ENCODE measurements around the gene STT3B.

The STT3B gene

GRCh38 chr3:31562525-31562924 lies 29.8 kb downstream of the STT3B start:
- Histone ChIP-seq H3K9me3 (replicated peaks; ENCODE audit: insufficient read depth, low read length) (no peaks in the 10 kb centered on the region), H3K4me3 (ENCODE audit: low read length) (no peak overlapping the region), H2AFZ (ENCODE audit: low read length) (no peak overlapping the region), H3K4me1 (ENCODE audit: low read length) (0 out of 2 replicates have a peak, but pooled peaks cover 10% of the 10 kb centered on the region), H3K36me3 (replicated peaks; ENCODE audit: insufficient read depth, low read length) (no peaks in the 10 kb centered on the region), H3K79me2 (ENCODE audit: low read length) (peaks cover 100% of the 10 kb centered on the region), H3K27ac (ENCODE audit: low read length) (no peak overlapping the region), H3K27me3 (replicated peaks; ENCODE audit: insufficient read depth, low read length) (no peaks in the 10 kb centered on the region), H3K9me2 (replicated peaks; ENCODE audit: insufficient read depth, low read length) (no peaks in the 10 kb centered on the region), H4K20me1 (ENCODE audit: insufficient read depth, low read length) (peaks cover 73% of the 10 kb centered on the region), H3K9ac (ENCODE audit: low read length) (no peak overlapping the region), H3F3A (ENCODE audit: insufficient read depth, low read length) (no peaks in the 10 kb centered on the region), H3K4me2 (ENCODE audit: low read depth, low read length) (no peak overlapping the region)
- DNase-seq, result no peak
- TF ChIP-seq EZH2phosphoT487 (IDR thresholded peaks at IDR 0.05; ENCODE audit: low read length) (no peak), CTCF (IDR thresholded peaks at IDR 0.05; ENCODE audit: low read length) (no peak), EZH2 (optimal IDR thresholded peaks at IDR 0.05; ENCODE audit: low read depth, low read length) (no peak)

GRCh38 chr3:31565288-31565687 lies 32.6 kb downstream of the STT3B start:
- no peaks in the 10 kb centered on the region for H3K27me3 ChIP-seq (replicated peaks; ENCODE audit: insufficient read depth, low read length)
- H3K9ac ChIP-seq (ENCODE audit: low read length), result no peak overlapping the region
- H4K20me1 ChIP-seq (ENCODE audit: insufficient read depth, low read length), result peaks cover 78% of the 10 kb centered on the region
- H3K4me1 ChIP-seq (ENCODE audit: low read length), result 0 out of 2 replicates have a peak, but pooled peaks cover under 1% of the 10 kb centered on the region
- no peaks in the 10 kb centered on the region for H3F3A ChIP-seq (ENCODE audit: insufficient read depth, low read length)
- H3K9me3 ChIP-seq (replicated peaks; ENCODE audit: insufficient read depth, low read length), result no peaks in the 10 kb centered on the region
- H3K79me2 ChIP-seq (ENCODE audit: low read length), result peaks cover 99% of the 10 kb centered on the region
- no peaks in the 10 kb centered on the region for H3K36me3 ChIP-seq (replicated peaks; ENCODE audit: insufficient read depth, low read length)
- no peak overlapping the region for H3K4me2 ChIP-seq (ENCODE audit: low read depth, low read length)
- no peak overlapping the region for H3K4me3 ChIP-seq (ENCODE audit: low read length)
- DNase-seq, result no peak
- H3K27ac ChIP-seq (ENCODE audit: low read length), result no peak overlapping the region
- no peak for TF ChIP-seq EZH2phosphoT487 (IDR thresholded peaks at IDR 0.05; ENCODE audit: low read length)
- no peak for TF ChIP-seq CTCF (IDR thresholded peaks at IDR 0.05; ENCODE audit: low read length)
- TF ChIP-seq EZH2 (optimal IDR thresholded peaks at IDR 0.05; ENCODE audit: low read depth, low read length), result no peak
- no peaks in the 10 kb centered on the region for H3K9me2 ChIP-seq (replicated peaks; ENCODE audit: insufficient read depth, low read length)
- no peak overlapping the region for H2AFZ ChIP-seq (ENCODE audit: low read length)

- TF ChIP-seq EZH2phosphoT487 (IDR thresholded peaks at IDR 0.05; ENCODE audit: low read length) (no peak), CTCF (IDR thresholded peaks at IDR 0.05; ENCODE audit: low read length) (peak; percentile 39)
- no peak overlapping the region for H3K4me3 ChIP-seq (ENCODE audit: low read length)
- no peaks in the 10 kb centered on the region for H3K27me3 ChIP-seq (replicated peaks; ENCODE audit: insufficient read depth, low read length)
- H2AFZ ChIP-seq (ENCODE audit: low read length), result no peak overlapping the region
- no peaks in the 10 kb centered on the region for H3K4me1 ChIP-seq (ENCODE audit: low read length)
- no peak overlapping the region for H3K27ac ChIP-seq (ENCODE audit: low read length)
- no peak overlapping the region for H3K4me2 ChIP-seq (ENCODE audit: low read depth, low read length)
- no peaks in the 10 kb centered on the region for H3K9me2 ChIP-seq (replicated peaks; ENCODE audit: insufficient read depth, low read length)
- no peaks in the 10 kb centered on the region for H3F3A ChIP-seq (ENCODE audit: insufficient read depth, low read length)
- peaks cover 78% of the 10 kb centered on the region for H4K20me1 ChIP-seq (ENCODE audit: insufficient read depth, low read length)
- peaks cover 96% of the 10 kb centered on the region for H3K79me2 ChIP-seq (ENCODE audit: low read length)
- DNase-seq, result no peak
- no peaks in the 10 kb centered on the region for H3K36me3 ChIP-seq (replicated peaks; ENCODE audit: insufficient read depth, low read length)
- H3K9me3 ChIP-seq (replicated peaks; ENCODE audit: insufficient read depth, low read length), result no peaks in the 10 kb centered on the region
- no peak overlapping the region for H3K9ac ChIP-seq (ENCODE audit: low read length)
Measured at GRCh38 chr3:31567036-31567435, 34.3 kb downstream of the STT3B start.
